ENCODE data around the gene DTX4. TPM values are rescaled to one million over a fixed set of nuclear protein-coding genes. Genes with fewer than 3 reads are reported as not detected.
A peak's percentile ranks its signal among the peaks of the same experiment; 100 is the strongest.

The DTX4 gene
- total and polyA plus RNA-seq, 3 donors from 2014 or later, result 4.5 to 10.2 (median 6.1) TPM

GRCh38 chr11:59152312-59152951 lies 19.5 kb upstream of the DTX4 start:
- no peaks in the 10 kb centered on the region for H3K4me1 ChIP-seq
- 92 to 94% methylated on average over 8 of the region's 8 CpGs for WGBS, 2 donors
- H3K27ac ChIP-seq, result no peak overlapping the region
- intact Hi-C loops (cut with DNase I; ENCODE audit: low total_unique reads), result no loop called here
- no peak overlapping the region for H3K4me3 ChIP-seq
- no peaks in the 10 kb centered on the region for H3K27me3 ChIP-seq
- DNase-seq, result no peak
- no peak for TF ChIP-seq POLR2A (IDR thresholded peaks at IDR 0.05)
- no peak for TF ChIP-seq CTCF (IDR thresholded peaks at IDR 0.05)
- no peaks in the 10 kb centered on the region for H3K9me3 ChIP-seq
- H3K36me3 ChIP-seq (ENCODE audit: low read depth, missing control alignments), result no peaks in the 10 kb centered on the region

GRCh38 chr11:59154610-59155009 lies 17.3 kb upstream of the DTX4 start:
- no peaks in the 10 kb centered on the region for H3K9me3 ChIP-seq
- 81 to 88% methylated on average over 5 of the region's 5 CpGs for WGBS, 2 donors
- no peaks in the 10 kb centered on the region for H3K36me3 ChIP-seq (ENCODE audit: low read depth, missing control alignments)
- no peak overlapping the region for H3K4me3 ChIP-seq
- no peak overlapping the region for H3K27ac ChIP-seq
- TF ChIP-seq POLR2A (IDR thresholded peaks at IDR 0.05), result no peak
- no peak for TF ChIP-seq CTCF (IDR thresholded peaks at IDR 0.05)
- H3K27me3 ChIP-seq, result no peaks in the 10 kb centered on the region
- intact Hi-C loops (cut with DNase I; ENCODE audit: low total_unique reads), result no loop called here
- peaks cover 4% of the 10 kb centered on the region for H3K4me1 ChIP-seq
- no peak for DNase-seq

GRCh38 chr11:59157433-59157832 lies 14.5 kb upstream of the DTX4 start:
- H3K36me3 ChIP-seq (ENCODE audit: low read depth, missing control alignments), result no peaks in the 10 kb centered on the region
- intact Hi-C loops (cut with DNase I; ENCODE audit: low total_unique reads), result no loop called here
- H3K9me3 ChIP-seq, result no peaks in the 10 kb centered on the region
- 80 to 83% methylated on average over 3 of the region's 3 CpGs for WGBS, 2 donors
- no peak for DNase-seq
- H3K4me3 ChIP-seq, result no peak overlapping the region
- TF ChIP-seq CTCF (IDR thresholded peaks at IDR 0.05) (no peak), POLR2A (IDR thresholded peaks at IDR 0.05) (no peak)
- no peaks in the 10 kb centered on the region for H3K27me3 ChIP-seq
- peaks cover 4% of the 10 kb centered on the region for H3K4me1 ChIP-seq
- no peak overlapping the region for H3K27ac ChIP-seq

- peak; percentile 76 for DNase-seq
- Histone ChIP-seq H3K9me3 (no peaks in the 10 kb centered on the region), H3K4me1 (peaks cover 4% of the 10 kb centered on the region), H3K36me3 (ENCODE audit: low read depth, missing control alignments) (no peaks in the 10 kb centered on the region), H3K27ac (no peak overlapping the region), H3K4me3 (no peak overlapping the region), H3K27me3 (no peaks in the 10 kb centered on the region)
- 37 to 40% methylated on average over 8 of the region's 8 CpGs for WGBS, 2 donors
- TF ChIP-seq POLR2A (IDR thresholded peaks at IDR 0.05) (no peak), CTCF (IDR thresholded peaks at IDR 0.05) (peak; percentile 56 to 79 (median 75))
- intact Hi-C loops (cut with DNase I; ENCODE audit: low total_unique reads), result no loop called here
These were observed 13.5 kb upstream of the DTX4 start for GRCh38 chr11:59158206-59159068.

Measured in testis (tissue), 3 donors.